ENCODE results near the gene DAAM2.

DAAM2 gene

DNA sequence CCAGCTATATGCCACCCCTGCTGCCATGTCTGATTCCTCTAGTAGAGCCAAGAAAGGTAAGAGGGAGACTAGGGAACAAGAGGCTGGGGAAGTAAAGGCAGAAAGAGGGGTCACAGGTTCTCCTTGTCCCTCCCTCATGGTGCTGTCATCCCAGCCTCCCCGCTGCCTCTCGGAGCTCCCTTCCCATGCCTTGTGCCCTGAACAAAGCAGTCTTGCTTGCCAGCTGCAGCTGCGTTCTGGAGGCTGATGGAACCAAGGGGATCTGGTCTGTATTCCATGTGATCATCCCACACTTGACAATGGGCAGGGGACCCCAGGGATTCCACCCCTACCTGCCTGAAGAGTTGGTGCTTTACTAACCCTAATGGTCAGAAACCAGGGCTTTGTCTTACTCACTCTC, 61.4 kb downstream of the DAAM2 start:
- no peak for TF ChIP-seq GATA3 (IDR thresholded peaks at IDR 0.05; ENCODE audit: low read depth, low read length)
- TF ChIP-seq GATA2 (IDR thresholded peaks at IDR 0.05; ENCODE audit: low read depth, low read length), result no peak

DNA sequence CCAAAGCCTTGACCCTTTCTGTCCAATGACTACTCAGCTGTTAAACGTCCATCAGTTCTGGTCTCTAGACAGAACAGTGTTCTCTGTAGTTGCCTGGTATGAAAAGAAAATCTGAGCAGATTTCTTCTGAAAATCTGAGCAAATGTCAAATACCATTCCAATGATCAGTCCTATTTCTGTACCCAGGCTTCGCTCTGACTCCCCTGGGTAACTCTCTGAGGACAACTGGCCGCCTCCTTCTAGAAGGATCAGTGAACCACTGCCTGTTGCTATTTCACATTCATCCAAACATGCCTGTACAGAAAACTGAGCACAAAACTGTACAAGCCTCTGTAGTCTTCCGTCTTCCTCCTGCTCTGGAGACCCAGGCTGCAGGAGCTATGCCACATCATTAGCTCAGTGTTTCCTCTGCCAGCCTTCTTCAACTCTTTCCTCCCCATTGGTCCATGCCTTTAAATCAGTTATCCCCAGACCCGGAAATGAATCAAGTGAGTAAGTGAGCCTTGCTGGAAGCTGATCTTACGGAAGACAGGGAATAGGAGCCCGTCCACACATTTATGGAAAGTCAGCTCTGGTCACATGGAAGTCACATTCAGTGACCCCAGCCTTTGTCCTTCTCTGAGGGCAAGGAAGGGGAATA, 63.3 kb downstream of the DAAM2 start:
- TF ChIP-seq GATA3 (IDR thresholded peaks at IDR 0.05; ENCODE audit: low read depth, low read length) (no peak), GATA2 (IDR thresholded peaks at IDR 0.05; ENCODE audit: low read depth, low read length) (no peak)

DNA sequence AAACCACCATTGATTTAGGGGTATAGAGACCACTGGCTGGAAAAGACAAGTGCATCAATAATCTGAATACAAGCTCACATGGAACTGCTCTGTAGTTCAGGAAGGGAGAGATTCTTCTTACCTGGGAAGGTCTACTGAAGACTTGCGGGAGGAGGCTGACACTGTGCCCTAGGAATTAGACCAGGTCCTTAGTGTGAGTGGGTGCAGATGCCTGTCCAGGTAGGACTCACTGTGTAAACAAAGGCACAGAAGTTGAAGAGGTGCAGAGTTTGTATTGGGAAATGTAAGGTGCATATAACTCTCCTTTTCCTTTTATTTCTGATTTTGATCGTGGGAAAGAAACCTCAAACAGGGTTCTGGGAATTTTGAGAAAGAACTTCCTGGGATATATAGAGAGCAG, 66.8 kb downstream of the DAAM2 start:
- no peak for TF ChIP-seq GATA2 (IDR thresholded peaks at IDR 0.05; ENCODE audit: low read depth, low read length)
- TF ChIP-seq GATA3 (IDR thresholded peaks at IDR 0.05; ENCODE audit: low read depth, low read length), result no peak

DNA sequence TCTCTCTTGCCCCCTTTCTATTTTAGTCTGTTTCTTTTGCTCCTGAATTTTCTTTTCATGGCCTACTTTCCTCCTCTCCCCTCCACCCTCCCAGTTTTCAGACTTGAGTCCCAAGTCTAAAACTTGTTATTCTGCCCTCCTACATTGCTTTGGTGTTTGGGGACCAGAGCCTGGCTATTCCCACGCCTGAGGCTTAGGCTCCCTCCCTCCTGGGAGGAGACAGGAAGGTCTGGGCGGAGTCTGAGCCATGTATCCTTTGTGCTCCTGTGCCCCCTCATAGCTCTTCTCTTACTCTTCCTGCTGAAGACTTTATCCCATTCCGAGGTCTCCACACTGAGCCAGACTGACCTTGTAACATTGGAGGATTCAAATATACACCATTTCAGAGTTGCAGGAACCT, 69.5 kb downstream of the DAAM2 start:
- no peak for TF ChIP-seq GATA3 (IDR thresholded peaks at IDR 0.05; ENCODE audit: low read depth, low read length)
- TF ChIP-seq GATA2 (IDR thresholded peaks at IDR 0.05; ENCODE audit: low read depth, low read length), result no peak

DNA sequence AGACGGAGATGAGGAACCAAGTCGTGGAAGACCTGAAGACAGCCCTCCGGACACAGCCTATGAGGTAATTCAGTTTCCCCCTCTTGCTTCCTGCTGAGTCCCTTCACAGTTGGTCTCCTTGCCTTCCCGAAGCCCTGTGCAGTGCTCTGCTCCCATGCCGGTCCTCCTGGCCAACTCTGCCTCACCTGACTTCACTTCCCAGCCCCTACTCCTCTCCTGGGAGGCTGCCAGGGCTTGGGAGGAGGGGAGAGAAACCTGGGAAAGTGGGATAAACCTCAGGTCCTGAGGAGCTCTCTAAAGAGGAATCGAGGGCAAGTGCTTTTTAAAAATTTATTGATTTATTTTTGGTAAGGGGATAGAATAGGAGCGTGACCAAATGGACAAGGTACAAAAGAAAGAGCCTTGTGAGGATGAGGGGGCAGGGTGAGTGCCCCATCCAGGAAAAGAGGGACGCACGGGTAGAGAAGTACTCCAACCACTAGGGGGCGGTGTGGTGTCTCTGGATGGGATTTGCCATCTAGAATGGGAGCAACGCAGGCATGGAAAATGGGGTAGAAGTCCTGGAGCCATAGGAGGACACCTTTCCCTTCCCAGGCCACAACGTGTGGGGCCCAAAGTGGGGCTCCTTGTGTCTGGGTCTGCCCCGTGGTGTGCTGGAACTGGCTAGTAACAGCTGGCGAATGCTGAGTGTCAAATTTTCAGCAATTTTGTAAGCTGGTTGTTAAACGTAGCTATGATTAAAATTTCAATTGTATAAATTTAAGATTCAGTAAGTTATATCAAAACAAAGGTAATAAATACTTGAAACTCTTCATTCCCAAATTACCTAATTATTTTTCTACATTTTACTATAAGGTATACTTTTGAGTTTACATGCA, 73.1 kb downstream of the DAAM2 start:
- TF ChIP-seq GATA3 (IDR thresholded peaks at IDR 0.05; ENCODE audit: low read depth, low read length), result no peak
- TF ChIP-seq GATA2 (IDR thresholded peaks at IDR 0.05; ENCODE audit: low read depth, low read length), result no peak

DNA sequence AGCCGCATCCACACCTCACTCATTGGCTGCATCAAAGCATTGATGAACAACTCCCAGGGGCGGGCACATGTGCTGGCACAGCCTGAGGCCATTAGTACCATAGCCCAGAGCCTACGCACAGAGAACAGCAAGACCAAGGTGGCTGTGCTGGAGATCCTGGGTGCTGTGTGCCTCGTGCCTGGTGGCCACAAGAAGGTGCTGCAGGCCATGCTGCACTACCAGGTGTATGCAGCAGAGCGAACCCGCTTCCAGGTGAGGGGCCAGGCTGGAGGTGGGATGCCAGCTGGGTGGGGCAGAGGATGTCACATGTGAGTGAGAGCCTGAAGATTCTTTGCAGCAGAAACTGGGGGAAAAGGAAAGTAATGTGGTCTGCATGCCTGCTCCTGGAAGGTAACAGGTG, 75.4 kb downstream of the DAAM2 start:
- TF ChIP-seq GATA3 (IDR thresholded peaks at IDR 0.05; ENCODE audit: low read depth, low read length) (no peak), GATA2 (IDR thresholded peaks at IDR 0.05; ENCODE audit: low read depth, low read length) (no peak)

DNA sequence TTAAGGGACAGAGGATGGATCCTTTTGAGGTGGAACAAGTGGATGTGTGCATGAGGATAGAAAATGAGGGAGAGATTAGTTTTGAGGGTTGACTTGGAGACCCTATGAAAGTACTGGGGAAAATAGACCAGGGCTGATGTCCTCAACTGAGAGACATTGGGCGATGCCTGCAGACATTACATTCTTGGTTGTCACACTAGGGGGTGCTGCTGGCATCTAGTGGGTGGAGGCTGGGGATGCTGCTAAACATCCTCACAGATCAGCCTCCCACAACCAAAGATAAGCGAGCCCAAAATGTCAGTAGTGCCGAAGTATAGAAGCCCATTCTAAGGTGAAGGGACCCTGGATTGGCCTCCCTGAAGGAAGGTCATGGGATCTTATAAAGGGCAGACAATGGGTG, 78.8 kb downstream of the DAAM2 start:
- TF ChIP-seq GATA3 (IDR thresholded peaks at IDR 0.05; ENCODE audit: low read depth, low read length) (no peak), GATA2 (IDR thresholded peaks at IDR 0.05; ENCODE audit: low read depth, low read length) (no peak)

DNA sequence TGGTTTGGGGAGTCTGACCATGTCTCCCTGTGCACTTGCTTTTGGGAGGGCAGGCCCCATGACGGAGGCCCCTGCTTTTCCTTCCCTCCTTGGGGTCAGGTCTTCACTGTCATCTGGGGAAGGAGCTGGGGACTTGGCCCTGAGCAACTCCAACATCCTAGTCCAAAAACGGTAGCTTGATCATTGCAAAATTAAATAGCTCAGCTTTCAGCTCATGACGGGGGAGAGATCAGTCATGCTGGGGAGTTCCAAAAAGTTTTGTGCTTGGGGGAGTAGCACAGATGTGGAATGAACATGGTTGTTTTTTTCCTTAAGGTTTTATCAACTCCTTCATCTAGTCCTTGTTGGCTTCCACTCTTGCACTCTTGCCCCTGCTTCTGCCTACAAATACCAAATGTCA, 81.3 kb downstream of the DAAM2 start:
- TF ChIP-seq GATA2 (IDR thresholded peaks at IDR 0.05; ENCODE audit: low read depth, low read length), result no peak
- no peak for TF ChIP-seq GATA3 (IDR thresholded peaks at IDR 0.05; ENCODE audit: low read depth, low read length)

DNA sequence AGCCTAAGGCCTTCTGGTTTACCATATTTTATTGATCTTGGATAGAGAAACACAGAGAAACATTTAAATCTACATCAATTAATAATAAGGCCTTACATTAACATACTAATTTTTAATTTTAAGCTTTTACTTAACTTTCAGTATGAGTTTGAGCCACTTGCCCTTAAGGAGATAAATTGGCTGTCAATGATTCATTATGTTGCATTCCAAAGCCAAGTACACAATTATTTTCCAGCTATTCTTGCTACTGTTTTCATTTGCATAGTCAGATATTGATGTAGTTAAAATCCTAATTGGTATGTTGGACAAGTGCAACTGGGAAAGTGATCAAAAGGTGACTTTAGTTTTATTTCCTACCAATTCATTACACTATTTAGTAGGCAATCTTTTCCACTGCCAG, 83.9 kb downstream of the DAAM2 start:
- no peak for TF ChIP-seq GATA2 (IDR thresholded peaks at IDR 0.05; ENCODE audit: low read depth, low read length)
- TF ChIP-seq GATA3 (IDR thresholded peaks at IDR 0.05; ENCODE audit: low read depth, low read length), result no peak

DNA sequence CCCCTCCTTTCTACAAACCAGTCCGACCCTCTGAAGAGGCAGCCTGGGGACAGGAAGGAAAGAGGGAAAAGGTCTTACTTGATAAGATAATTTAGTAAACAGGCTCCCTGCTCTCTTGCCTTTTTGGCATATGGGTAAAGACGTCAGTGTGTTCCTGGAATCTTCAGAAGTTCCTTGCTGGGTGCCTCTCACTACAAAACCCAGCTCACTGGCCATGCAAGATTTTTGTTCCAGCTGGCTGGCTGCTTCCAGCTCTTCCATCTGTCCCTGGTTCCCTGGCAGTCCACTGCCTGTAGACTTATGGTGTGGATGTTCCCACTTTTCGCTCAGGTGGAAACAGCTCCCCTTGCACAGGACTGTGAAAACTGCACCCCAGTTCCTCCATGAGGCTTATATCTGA, 84.7 kb downstream of the DAAM2 start:
- no peak for TF ChIP-seq GATA3 (IDR thresholded peaks at IDR 0.05; ENCODE audit: low read depth, low read length)
- no peak for TF ChIP-seq GATA2 (IDR thresholded peaks at IDR 0.05; ENCODE audit: low read depth, low read length)

DNA sequence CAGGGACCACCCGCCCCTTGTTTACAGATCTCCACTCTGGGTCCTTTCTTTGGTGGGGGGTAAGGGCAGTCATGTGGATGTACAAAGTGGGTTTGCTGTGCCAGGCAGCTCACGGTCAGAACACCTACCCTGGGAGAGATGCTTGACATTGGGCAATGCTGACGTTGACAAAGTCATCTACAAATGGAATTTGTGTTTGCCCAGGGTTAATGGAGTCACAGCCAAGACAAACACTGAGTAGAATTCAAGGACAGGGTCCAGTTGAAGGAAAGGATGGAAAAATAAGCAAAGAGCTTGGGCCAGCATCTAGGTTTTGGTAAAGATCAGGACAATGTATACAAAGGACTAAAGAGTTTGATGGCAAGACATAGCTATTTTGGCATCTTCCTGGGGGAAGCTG, 87.4 kb downstream of the DAAM2 start:
- TF ChIP-seq GATA3 (IDR thresholded peaks at IDR 0.05; ENCODE audit: low read depth, low read length) (no peak), GATA2 (IDR thresholded peaks at IDR 0.05; ENCODE audit: low read depth, low read length) (no peak)

DNA sequence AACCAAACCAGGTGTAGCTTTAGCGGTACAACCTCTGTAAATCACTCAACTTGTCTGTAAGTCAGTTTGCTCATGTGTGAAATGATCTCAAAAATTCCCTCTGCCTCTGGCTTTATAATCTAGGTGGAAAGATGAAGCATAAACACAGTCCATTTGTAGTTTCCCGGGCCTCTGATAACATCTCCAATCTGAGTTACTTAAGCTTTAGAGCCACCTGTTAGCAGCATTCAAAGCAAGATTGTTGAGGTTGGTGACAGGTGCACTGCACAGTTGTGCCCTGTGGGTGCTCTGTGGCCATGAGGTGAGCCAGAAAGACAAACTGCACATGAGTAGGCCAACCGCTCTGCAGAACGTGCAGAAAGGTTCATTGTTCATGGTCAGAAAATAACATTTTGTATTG, 88.4 kb downstream of the DAAM2 start:
- TF ChIP-seq GATA2 (IDR thresholded peaks at IDR 0.05; ENCODE audit: low read depth, low read length), result no peak
- no peak for TF ChIP-seq GATA3 (IDR thresholded peaks at IDR 0.05; ENCODE audit: low read depth, low read length)

DNA sequence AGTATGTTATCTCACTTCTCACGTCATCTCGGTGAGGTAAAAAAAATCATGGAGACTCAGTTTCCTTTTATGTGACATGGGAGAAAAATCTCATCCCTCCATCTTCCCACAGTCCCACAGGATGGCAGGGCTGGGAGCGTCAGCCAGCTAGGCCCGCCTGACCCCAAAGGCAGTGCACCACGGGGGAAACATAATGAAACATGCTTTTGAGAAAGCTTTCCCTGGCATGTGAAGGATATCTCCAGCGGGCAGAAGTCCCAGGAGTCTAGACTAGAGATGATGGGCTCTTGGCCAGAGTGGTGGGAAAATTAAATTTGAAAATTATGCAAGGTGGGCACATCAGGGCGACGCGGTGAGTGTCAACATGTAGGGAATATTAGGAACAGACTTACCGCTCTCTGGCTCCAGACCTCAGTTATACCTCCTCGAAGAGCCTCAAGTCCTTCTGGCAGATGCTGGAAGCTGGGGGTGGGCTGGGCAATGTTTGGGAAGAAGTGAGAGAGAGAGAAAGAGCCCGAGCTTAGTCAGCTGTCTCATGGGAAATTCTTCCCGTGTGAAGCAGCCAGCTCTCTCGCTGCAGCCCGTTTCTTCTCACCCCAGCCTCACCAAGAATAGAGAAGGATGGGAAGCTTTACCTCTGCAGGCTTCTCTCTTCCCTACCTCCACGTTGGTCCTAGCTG, 89.8 kb downstream of the DAAM2 start:
- TF ChIP-seq GATA3 (IDR thresholded peaks at IDR 0.05; ENCODE audit: low read depth, low read length) (no peak), GATA2 (IDR thresholded peaks at IDR 0.05; ENCODE audit: low read depth, low read length) (no peak)

DNA sequence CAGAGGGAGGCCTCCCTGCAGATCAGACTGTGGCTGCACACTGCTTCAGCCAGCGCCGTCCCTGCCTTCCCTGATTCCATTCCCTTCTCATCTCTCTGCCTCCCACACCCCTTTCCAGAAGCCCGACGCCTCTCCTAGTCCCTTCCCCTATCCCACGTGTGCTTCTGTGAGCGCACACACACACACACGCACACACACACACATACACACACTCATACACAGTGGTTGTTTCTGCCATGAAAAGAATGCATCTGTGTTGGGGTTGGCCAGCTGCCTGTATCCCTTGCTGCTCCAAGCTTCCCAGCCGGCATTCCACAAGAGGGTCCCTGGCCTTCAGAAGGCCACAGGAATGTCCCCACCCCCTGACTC, 90.3 kb downstream of the DAAM2 start:
- TF ChIP-seq GATA3 (IDR thresholded peaks at IDR 0.05; ENCODE audit: low read depth, low read length) (no peak), GATA2 (IDR thresholded peaks at IDR 0.05; ENCODE audit: low read depth, low read length) (no peak)

DNA sequence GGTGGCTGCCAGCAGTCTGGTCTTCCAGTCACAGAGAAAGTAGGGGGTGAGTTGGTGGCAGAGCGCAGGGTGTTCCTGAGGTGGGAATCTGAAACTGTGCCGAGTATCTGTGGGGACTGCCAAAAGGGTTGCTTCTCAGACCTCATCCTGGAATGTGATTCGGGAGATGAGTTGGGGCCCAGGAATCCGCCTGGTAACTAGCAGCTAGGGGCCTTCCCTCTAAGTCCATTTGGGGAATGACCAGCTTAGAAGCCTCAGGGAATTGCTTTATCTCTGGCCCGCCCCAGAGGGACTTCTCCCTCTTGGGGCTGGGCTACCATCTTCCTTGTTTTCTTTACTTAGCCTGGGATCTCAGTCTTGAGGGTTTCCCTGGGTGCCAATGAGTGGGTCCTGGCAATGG, 92.5 kb downstream of the DAAM2 start:
- TF ChIP-seq GATA3 (IDR thresholded peaks at IDR 0.05; ENCODE audit: low read depth, low read length), result no peak
- TF ChIP-seq GATA2 (IDR thresholded peaks at IDR 0.05; ENCODE audit: low read depth, low read length), result no peak

All from SH-SY5Y (cell line).